GM19397 (cell line): ENCODE data around the gene EYS.

Source experiments
- ATAC-seq: cut with Tn5 transposase; IDR thresholded peaks from one replicate; pipeline ENCODE4 v1.9.1; 2021; ENCODE audit warnings: mild to moderate bottlenecking, moderate library complexity; ENCODE audit not compliant: unreplicated experiment

EYS gene

GRCh38 chr6:64409948-64410347 lies 1297.1 kb downstream of the EYS start:
- ATAC-seq: no peak

DNA sequence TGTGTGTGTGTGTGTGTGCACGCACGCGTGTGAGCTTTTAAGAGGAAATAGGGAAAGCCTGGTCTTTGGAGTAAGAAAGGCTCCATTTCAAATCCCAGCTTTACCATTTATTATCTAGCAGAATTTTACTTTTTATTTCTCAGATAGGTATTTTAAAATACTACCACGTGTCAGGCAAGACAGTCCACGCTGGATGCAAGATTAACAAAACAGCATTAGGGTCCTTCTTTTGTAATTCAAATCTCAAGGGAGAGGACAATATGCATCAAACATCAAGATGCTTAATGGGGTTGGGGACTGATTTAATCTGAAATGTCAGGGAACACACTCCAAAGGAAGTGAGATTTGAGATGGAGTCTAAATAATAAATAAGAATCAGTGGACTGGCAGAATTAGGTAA lies 1302.6 kb downstream of the EYS start:
- ATAC-seq: no peak

DNA sequence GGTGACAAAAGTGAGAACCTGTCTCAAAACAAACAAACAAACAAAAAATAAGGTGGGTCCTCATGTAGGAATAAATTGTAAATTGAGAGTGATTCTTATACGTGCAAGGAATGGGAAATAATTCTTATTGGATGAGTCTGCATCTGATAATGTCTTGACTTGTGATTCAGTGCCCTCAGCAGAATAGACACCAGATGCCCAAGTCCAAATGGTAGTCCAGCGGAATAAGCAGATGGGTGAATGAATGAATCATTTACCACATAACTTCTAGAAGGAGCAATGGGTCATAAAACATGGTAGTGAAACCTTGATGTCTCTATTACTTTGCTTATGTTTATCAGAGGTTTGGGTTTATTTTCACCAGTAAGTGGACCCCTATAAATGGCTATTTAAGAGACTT lies 1323.7 kb downstream of the EYS start:
- ATAC-seq: no peak

GRCh38 chr6:64376394-64376793 lies 1330.6 kb downstream of the EYS start:
- ATAC-seq: no peak

DNA sequence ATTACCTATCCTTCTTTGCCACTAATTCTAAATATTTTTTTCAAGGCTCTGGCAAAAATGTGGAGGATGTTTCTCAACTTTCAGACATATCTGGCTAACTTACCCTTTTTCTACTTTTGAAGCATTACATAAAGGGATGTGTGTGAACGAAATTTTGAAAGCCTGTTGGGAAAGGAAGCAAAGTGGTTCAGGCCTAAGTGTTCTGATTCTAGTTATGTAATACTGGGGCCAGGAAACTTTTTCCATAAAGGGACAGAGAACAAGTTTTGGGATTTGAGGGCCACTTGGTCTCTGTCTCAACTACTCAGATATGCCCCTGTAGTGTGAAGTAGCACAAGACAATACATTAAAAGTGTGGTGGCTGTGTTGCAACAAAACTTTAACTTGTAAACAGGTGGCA lies 1349.6 kb downstream of the EYS start:
- ATAC-seq: no peak

DNA sequence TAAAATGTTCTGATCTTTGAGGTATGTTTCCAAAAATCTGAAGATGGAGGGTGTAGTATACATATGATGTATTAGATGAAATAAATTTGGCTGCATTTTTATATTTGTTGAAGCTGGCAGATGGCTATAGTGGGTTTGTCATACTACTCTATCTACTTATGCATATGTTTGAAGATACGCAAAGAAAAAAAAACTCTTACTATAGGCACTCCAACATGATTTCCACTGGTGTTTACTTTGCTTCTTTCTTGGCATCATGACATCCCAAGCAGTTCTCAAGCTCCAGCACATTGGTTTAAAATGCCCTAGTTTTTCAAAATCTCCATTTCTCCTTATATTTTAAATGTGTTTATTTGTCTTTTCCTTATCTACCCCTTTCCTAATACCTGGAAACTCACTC lies 1359.6 kb downstream of the EYS start:
- ATAC-seq: no peak

DNA sequence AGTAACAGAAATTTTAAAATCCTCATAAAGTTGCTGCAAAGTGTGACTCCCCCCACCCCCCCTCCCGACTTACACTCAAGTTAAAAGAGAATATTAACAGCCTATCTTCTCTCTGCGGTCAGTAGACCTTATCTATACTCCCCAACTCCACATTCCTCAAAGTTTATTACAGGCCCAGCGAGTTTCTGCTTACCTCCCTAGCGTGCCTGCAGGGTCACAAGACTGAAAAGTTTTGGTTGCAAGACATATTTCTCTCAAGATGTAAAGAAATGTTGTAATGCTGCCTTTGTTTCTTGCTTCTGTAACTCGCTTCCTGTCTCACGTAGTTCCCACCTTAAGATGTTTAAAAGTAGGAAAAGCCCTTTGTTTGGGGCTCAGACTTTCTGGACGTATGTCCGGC lies 1371.8 kb downstream of the EYS start:
- no peak for ATAC-seq

DNA sequence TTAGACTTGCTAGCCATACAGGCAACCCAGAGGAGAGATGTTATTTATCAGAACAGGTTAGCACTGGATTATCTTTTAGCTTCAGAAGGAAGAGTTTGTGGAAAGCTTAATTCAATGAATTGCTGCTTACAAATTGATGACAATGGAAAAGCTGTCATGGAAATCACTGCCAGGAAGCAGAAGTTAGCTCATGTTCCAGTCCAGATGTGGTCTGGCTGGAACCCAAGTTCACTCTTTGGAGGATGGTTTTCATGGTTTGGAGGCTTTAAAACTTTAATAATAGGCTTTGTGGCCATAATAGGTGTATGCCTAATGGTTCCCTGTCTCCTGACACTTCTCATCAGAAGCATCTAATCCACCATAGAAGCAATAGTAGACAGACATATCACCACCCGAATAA lies 1372.4 kb downstream of the EYS start:
- no peak for ATAC-seq

DNA sequence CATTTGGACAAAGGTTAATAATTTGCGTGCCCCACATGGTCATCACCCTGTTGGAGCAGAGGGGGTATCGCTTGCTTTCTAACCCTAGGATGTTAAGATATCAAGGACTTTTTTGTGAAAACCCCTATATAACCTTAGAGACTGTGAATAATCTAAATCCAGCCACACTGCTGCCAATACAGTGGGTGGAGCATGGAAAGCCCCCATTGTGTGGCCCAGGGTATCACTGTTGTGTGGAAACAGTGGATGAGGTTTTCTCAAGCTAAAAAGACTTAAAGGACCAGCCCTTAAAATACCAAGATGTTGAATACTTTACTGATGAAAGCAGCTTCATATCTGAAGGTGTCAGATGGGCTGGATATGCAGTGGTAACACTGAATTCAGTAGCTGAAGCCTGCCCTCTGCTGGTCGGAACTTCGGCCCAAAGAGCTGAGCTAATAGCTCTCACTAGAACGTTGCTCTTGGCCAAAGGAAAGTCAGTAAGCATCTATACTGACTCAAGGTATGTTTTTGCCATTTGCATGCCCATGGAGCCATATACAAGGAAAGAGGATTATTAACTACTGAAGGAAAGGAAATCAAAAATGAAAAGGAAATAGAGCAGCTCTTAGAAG lies 1376.2 kb downstream of the EYS start:
- ATAC-seq: no peak

GRCh38 chr6:64326939-64327338 lies 1380.1 kb downstream of the EYS start:
- ATAC-seq: no peak

DNA sequence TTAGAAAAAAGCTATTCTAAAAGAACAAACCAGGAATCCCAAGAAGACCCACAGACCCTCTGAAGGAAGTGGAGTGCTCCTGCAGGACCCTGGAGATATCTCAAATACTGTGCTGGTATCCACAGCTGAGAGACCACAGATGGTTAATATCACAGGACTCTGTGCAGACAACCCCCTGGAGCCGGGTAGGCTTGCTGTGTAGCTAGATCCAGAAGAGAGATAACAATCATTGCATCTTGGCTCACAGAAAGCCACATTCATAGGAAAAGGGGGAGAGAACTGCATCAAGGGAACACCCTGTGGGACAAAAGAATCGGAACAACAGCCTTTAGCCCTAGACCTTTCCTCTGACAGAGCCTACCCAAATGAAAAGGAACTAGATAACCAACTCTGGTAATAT lies 1381.9 kb downstream of the EYS start:
- no peak for ATAC-seq

- ATAC-seq: no peak
Measured at GRCh38 chr6:64310214-64310613, 1396.8 kb downstream of the EYS start.

DNA sequence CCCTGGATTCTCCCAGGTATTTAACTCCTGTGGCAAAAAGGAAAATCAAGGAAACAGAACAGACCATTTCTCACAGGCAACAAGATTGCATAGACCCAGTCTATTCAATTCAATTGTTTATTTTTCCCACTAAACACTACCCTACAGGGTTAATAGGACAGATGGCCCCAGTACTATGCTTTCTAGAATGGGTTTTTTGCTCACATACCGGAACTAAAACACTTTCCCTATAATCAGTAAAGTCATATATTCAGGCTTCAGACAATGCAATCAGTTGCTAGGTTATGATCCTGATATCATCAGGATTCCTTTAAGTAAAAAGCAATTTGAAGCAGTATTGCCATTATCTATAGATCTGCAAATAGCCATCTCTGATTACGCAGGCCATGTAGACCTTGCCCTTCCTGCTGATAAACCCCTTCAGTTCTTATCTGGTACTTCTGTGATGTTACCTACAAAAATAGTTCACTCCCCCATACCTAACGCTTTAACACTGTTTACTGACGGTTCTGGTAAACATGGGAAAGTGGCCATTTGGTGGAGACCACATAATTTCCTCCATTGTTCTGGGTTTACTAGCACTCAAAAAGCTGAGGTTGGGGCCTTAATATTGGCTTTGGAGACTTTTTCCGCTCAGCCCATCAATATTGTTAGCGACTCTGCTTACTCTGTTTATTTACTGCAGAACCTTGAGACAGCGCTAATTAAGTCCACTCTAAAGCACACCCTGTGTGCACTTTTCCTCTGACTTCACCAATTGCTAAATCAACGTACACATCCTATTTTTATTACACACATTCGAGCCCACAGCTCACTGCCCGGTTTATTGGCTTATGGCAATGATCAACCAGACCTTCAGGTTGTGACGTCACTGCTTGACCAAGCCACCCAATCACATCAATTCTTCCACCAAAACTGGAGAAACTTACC lies 1405.5 kb downstream of the EYS start:
- ATAC-seq: no peak

- no peak for ATAC-seq
Measured at GRCh38 chr6:64299176-64299575, 1407.8 kb downstream of the EYS start.

- ATAC-seq: no peak
Measured at GRCh38 chr6:64294034-64294433, 1413.0 kb downstream of the EYS start.

DNA sequence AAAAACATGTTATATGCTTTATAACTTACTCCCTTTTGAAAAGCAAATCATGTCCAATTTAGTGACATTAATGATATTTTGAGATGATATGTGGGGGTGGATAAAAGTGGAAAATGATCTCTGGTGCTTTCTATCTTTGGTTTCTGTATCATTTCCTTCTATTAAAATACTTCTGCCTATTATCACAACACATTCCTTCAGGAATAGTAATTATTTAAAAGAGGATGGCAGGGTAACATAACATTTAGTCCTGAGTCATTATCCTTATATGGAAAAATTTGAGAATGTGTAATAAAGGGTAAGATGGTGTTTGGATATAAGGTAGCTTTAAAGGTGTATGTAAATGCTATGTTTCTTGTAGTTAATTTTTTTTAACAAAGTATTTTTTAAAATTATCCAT lies 1413.7 kb downstream of the EYS start:
- no peak for ATAC-seq

GRCh38 chr6:64290867-64291266 lies 1416.2 kb downstream of the EYS start:
- no peak for ATAC-seq

DNA sequence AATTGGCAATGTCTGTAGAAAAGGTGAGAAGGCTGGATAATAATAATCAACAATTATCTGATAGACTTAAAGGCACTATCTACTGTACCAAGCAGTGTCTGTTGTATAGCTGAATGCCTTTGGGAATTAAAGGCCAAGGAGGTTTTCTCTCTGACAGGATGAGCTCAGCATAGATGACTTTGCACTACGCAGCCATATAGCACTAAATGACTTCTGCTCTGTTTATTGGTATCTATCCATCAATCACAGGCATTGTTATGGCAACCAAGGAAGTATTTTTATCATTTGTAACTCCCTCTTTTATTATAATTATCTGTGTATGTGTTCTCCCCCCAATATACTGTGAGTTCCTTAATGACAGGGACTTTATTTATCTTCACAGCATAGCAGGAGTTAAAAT lies 1417.1 kb downstream of the EYS start:
- ATAC-seq: no peak

DNA sequence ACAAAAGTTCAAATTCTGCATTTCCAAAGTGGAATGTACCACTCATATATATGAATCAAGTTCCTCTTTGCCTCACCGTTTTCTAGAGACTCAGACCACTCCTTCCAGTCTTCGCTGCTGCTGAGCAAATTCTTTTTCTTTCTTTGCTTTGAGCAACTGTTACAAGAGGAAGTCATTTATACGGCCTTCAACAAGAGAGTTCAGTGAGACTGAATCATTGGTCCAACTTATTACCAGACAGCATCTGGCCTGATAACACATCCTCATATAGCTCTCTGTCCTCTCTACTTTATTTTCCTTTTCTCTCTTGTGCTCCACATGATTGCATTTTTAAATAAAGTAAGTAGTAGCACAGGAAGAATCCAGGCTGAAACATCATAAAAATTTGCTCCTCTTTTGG lies 1418.7 kb downstream of the EYS start:
- no peak for ATAC-seq

- no peak for ATAC-seq
Measured at GRCh38 chr6:64281167-64281566, 1425.9 kb downstream of the EYS start.

- no peak for ATAC-seq
Measured at GRCh38 chr6:64280569-64280968, 1426.5 kb downstream of the EYS start.

- ATAC-seq: no peak
Measured at GRCh38 chr6:64270083-64270482, 1436.9 kb downstream of the EYS start.
